Choroid plexus epithelial cell (primary cell): ENCODE data around the gene RPS18.
"Not testable (repeated sequence)": the region's sequence is repeated elsewhere in the genome, so short reads cannot be mapped to it uniquely, and the experiment has no call there.

Source experiments
- DNase-seq: peaks from one replicate; pipeline ENCODE4 v3.0.0-alpha.2; 2010; ENCODE audit warnings: low read depth
- H3K4me3 ChIP-seq: 2 replicates; pipeline ENCODE4 v1.5.1; 2011; ENCODE audit warnings: low read depth, mild to moderate bottlenecking, control low read depth, low read length, moderate library complexity
- CTCF ChIP-seq: conservative IDR thresholded peaks from 2 replicates; pipeline ENCODE4 v1.5.1; 2011; ENCODE audit warnings: low read depth, mild to moderate bottlenecking, control low read depth, inconsistent platforms, low read length, moderate library complexity

Gene RPS18

GRCh38 chr6:33271468-33272274, at the start of gene RPS18, which contains the start of gene VPS52:
TSS of gene RPS18 (plus strand) at chr6:33272075. CDS start at chr6:33272120, 45 bp downstream.
TSS of gene VPS52 (minus strand) at chr6:33271876. CDS start at chr6:33271675, 201 bp downstream.
- peak; percentile 100 for DNase-seq
- TF ChIP-seq CTCF = no peak
- H3K4me3 ChIP-seq = peak within 1 kb of the TSS; percentile 97

- DNase-seq, H3K4me3 ChIP-seq: not testable (repeated sequence)
Measured at GRCh38 chr6:33226503-33227120, 45.3 kb upstream of the RPS18 start.

- H3K4me3 ChIP-seq = no peak overlapping the region
- no peak for TF ChIP-seq CTCF
- DNase-seq = no peak
Measured at GRCh38 chr6:33235221-33235634, 36.6 kb upstream of the RPS18 start.

- H3K4me3 ChIP-seq = no peak overlapping the region
- DNase-seq = no peak
- no peak for TF ChIP-seq CTCF
Measured at GRCh38 chr6:33236328-33236727, 35.5 kb upstream of the RPS18 start.

- DNase-seq = no peak
- no peak for TF ChIP-seq CTCF
Measured at GRCh38 chr6:33236852-33237251, 35.0 kb upstream of the RPS18 start.

GRCh38 chr6:33237741-33238140, 34.1 kb upstream of the RPS18 start:
- no peak for TF ChIP-seq CTCF
- no peak for DNase-seq
- no peak overlapping the region for H3K4me3 ChIP-seq

More at GRCh38 chr6:33236852-33237251, 35.0 kb upstream of the RPS18 start:
- H3K4me3 ChIP-seq = no peak overlapping the region

- H3K4me3 ChIP-seq = no peak overlapping the region
- TF ChIP-seq CTCF = no peak
- DNase-seq = no peak
Measured at GRCh38 chr6:33241968-33242367, 29.9 kb upstream of the RPS18 start.
